DOHH2 (cell line): ENCODE data around the gene ANKMY1.
"Not testable (repeated sequence)": the region's sequence is repeated elsewhere in the genome, so short reads cannot be mapped to it uniquely, and the experiment has no call there.

ENCODE experiments used
- H3F3A ChIP-seq: fragments of 200-600 bp; sonication (generic), shearing (Covaris generic); 2 replicates; pipeline ENCODE4 v1.6.0; 2016; ENCODE audit warnings: antibody characterized with exemption, mild to moderate bottlenecking; ENCODE audit not compliant: control insufficient read depth, insufficient read depth
- H3K27ac ChIP-seq: fragments of 200-600 bp; sonication (generic); 2 replicates; pipeline ENCODE4 v1.5.1; 2014; ENCODE audit warnings: low read depth, mild to moderate bottlenecking, low read length, moderate library complexity
- H3K27me3 ChIP-seq: fragments of 200-600 bp; sonication (generic); 2 replicates; pipeline ENCODE4 v1.6.1; 2014; ENCODE audit warnings: mild to moderate bottlenecking, low read length, mixed read lengths; ENCODE audit not compliant: control insufficient read depth
- H3K36me3 ChIP-seq: fragments of 200-600 bp; sonication (generic); 2 replicates; pipeline ENCODE4 v1.6.1; 2014; ENCODE audit warnings: mild to moderate bottlenecking, low read length, moderate library complexity, mixed read lengths; ENCODE audit not compliant: control insufficient read depth
- H3K4me1 ChIP-seq: fragments of 200-600 bp; sonication (generic); 2 replicates; pipeline ENCODE4 v1.6.1; 2014; ENCODE audit warnings: mild to moderate bottlenecking, low read length, mixed read lengths; ENCODE audit not compliant: control insufficient read depth
- H3K4me2 ChIP-seq: fragments of 200-600 bp; sonication (generic); 2 replicates; pipeline ENCODE4 v1.6.0; 2014; ENCODE audit warnings: mild to moderate bottlenecking, low read length, moderate library complexity
- H3K4me3 ChIP-seq: fragments of 200-600 bp; sonication (generic); 2 replicates; pipeline ENCODE4 v1.5.1; 2014; ENCODE audit warnings: mild to moderate bottlenecking, low read length, mixed read lengths
- H3K79me2 ChIP-seq: fragments of 200-600 bp; sonication (generic); 2 replicates; pipeline ENCODE4 v1.6.1; 2014; ENCODE audit warnings: mild to moderate bottlenecking, low read length, mixed read lengths; ENCODE audit not compliant: control insufficient read depth
- H3K9me2 ChIP-seq: fragments of 200-600 bp; sonication (generic); replicated peaks from 2 replicates; pipeline ENCODE4 v1.6.1; 2014; ENCODE audit warnings: mild to moderate bottlenecking, low read length, mixed read lengths; ENCODE audit not compliant: control insufficient read depth
- H3K9me3 ChIP-seq: fragments of 200-600 bp; sonication (generic); 2 replicates; pipeline ENCODE4 v1.6.1; 2014; ENCODE audit warnings: antibody characterized with exemption, low read length, mixed read lengths; ENCODE audit not compliant: control insufficient read depth, insufficient read depth
- H4K20me1 ChIP-seq: fragments of 200-600 bp; sonication (generic); 2 replicates; pipeline ENCODE4 v1.6.0; 2014; ENCODE audit warnings: low read depth, mild to moderate bottlenecking, antibody characterized with exemption, low read length, moderate library complexity; ENCODE audit not compliant: control insufficient read depth, insufficient read depth
- CTCF ChIP-seq: fragments of 200-600 bp; sonication (generic); IDR thresholded peaks from one replicate; pipeline ENCODE4 v1.5.1; 2014; ENCODE audit warnings: antibody characterized with exemption, mild to moderate bottlenecking, low read depth, low read length; ENCODE audit not compliant: poor library complexity, severe bottlenecking
- EZH2phosphoT487 ChIP-seq: fragments of 200-600 bp; sonication (generic); IDR thresholded peaks from 2 replicates; pipeline ENCODE4 v1.6.1; 2017; ENCODE audit warnings: borderline replicate concordance, mild to moderate bottlenecking, antibody characterized with exemption, low read length, moderate library complexity, mixed read lengths

Gene ANKMY1

GRCh38 chr2:240565333-240566202, 7.8 kb upstream of the ANKMY1 start:
- peaks cover 5% of the 10 kb centered on the region for H4K20me1 ChIP-seq
- peaks cover 72% of the 10 kb centered on the region for H3K4me1 ChIP-seq
- H3F3A ChIP-seq, result peaks cover 25% of the 10 kb centered on the region
- H3K79me2 ChIP-seq, result peaks cover 81% of the 10 kb centered on the region
- peak overlapping the region; percentile 89 for H3K4me3 ChIP-seq
- peaks cover 45% of the 10 kb centered on the region for H3K36me3 ChIP-seq
- no peaks in the 10 kb centered on the region for H3K27me3 ChIP-seq
- peak overlapping the region; percentile 100 for H3K4me2 ChIP-seq
- TF ChIP-seq EZH2phosphoT487 (no peak), CTCF (no peak)
- no peaks in the 10 kb centered on the region for H3K9me2 ChIP-seq
- no peaks in the 10 kb centered on the region for H3K9me3 ChIP-seq
- H3K27ac ChIP-seq, result peak overlapping the region; percentile 95

GRCh38 chr2:240564561-240565332, 7.0 kb upstream of the ANKMY1 start:
- H3K9me3 ChIP-seq, result no peaks in the 10 kb centered on the region
- peaks cover 5% of the 10 kb centered on the region for H4K20me1 ChIP-seq
- peaks cover 25% of the 10 kb centered on the region for H3F3A ChIP-seq
- peak overlapping the region; percentile 100 for H3K4me2 ChIP-seq
- H3K9me2 ChIP-seq, result no peaks in the 10 kb centered on the region
- TF ChIP-seq CTCF, result peak; percentile 25
- TF ChIP-seq EZH2phosphoT487, result no peak
- peak overlapping the region; percentile 89 for H3K4me3 ChIP-seq
- H3K79me2 ChIP-seq, result peaks cover 81% of the 10 kb centered on the region
- H3K4me1 ChIP-seq, result peaks cover 68% of the 10 kb centered on the region
- H3K36me3 ChIP-seq, result peaks cover 49% of the 10 kb centered on the region
- H3K27me3 ChIP-seq, result no peaks in the 10 kb centered on the region
- H3K27ac ChIP-seq, result peak overlapping the region; percentile 95

- no peak overlapping the region; the same call in 1 of the 2 replicates for H3K4me3 ChIP-seq
- TF ChIP-seq CTCF (no peak), EZH2phosphoT487 (no peak)
- H3K27ac ChIP-seq, result peak overlapping the region; percentile 95; the same call in 1 of the 2 replicates
- peaks cover 27% of the 10 kb centered on the region for H3F3A ChIP-seq
- H3K9me2 ChIP-seq, result no peaks in the 10 kb centered on the region
- H3K79me2 ChIP-seq, result peaks cover 81% of the 10 kb centered on the region
- peak overlapping the region; percentile 100; the same call in 1 of the 2 replicates for H3K4me2 ChIP-seq
- H4K20me1 ChIP-seq, result no peaks in the 10 kb centered on the region
- peaks cover 52% of the 10 kb centered on the region for H3K36me3 ChIP-seq
- no peaks in the 10 kb centered on the region for H3K27me3 ChIP-seq
- H3K4me1 ChIP-seq, result peaks cover 68% of the 10 kb centered on the region
- H3K9me3 ChIP-seq, result no peaks in the 10 kb centered on the region
Observed at GRCh38 chr2:240563951-240564560, 6.3 kb upstream of the ANKMY1 start.

GRCh38 chr2:240563231-240563630, 5.4 kb upstream of the ANKMY1 start:
- H3K9me2 ChIP-seq, H3K27me3 ChIP-seq, H3K4me2 ChIP-seq, H3K4me3 ChIP-seq, H4K20me1 ChIP-seq, H3K9me3 ChIP-seq, H3K27ac ChIP-seq: not testable (repeated sequence)
- H3F3A ChIP-seq, result peaks cover 29% of the 10 kb centered on the region
- peaks cover 60% of the 10 kb centered on the region for H3K36me3 ChIP-seq
- peaks cover 86% of the 10 kb centered on the region for H3K79me2 ChIP-seq
- peaks cover 75% of the 10 kb centered on the region for H3K4me1 ChIP-seq
